Measurements from ENCODE around the gene HILPDA. TPM values are rescaled to one million over a fixed set of nuclear protein-coding genes. Genes with fewer than 3 reads are reported as not detected.

HILPDA gene
- polyA plus RNA-seq, 4 donors, result 1.8 to 19.1 (median 8.8) TPM

- Histone ChIP-seq H3K27ac (ENCODE audit: low read depth in 1 of 3, low read length in 2 of 3) (no peak overlapping the region), H3K36me3 (ENCODE audit: control insufficient read depth in 3 of 3, insufficient read depth in 2 of 3, low read depth in 1 of 3, low read length in 3 of 3) (no peaks in the 10 kb centered on the region), H3K27me3 (ENCODE audit: control insufficient read depth in 3 of 3, insufficient read depth in 3 of 3, low read length in 3 of 3) (no peaks in the 10 kb centered on the region), H3K9me3 (ENCODE audit: control insufficient read depth in 2 of 2, insufficient read depth in 1 of 2, low read depth in 1 of 2, low read length in 1 of 2) (no peaks in the 10 kb centered on the region), H3K4me1 (ENCODE audit: control insufficient read depth in 3 of 3, insufficient read depth in 2 of 3, low read depth in 1 of 3, low read length in 2 of 3) (peaks cover 0 to 7% (median 0%) of the 10 kb centered on the region in 3 donors), H3K4me3 (ENCODE audit: low read depth in 1 of 3, low read length in 3 of 3) (no peak overlapping the region)
- 80 to 94% (median 86%) methylated on average over 3 of the region's 3 CpGs for WGBS, 3 donors
- DNase-seq (no peak), FAIRE-seq (no peak)
These were observed 32.8 kb upstream of the HILPDA start for GRCh38 chr7:128422842-128423241.

- Histone ChIP-seq H3K27ac (ENCODE audit: low read depth in 1 of 3, low read length in 2 of 3) (no peak overlapping the region), H3K4me1 (ENCODE audit: control insufficient read depth in 3 of 3, insufficient read depth in 2 of 3, low read depth in 1 of 3, low read length in 2 of 3) (peaks cover 0 to 7% (median 0%) of the 10 kb centered on the region in 3 donors), H3K9me3 (ENCODE audit: control insufficient read depth in 2 of 2, insufficient read depth in 1 of 2, low read depth in 1 of 2, low read length in 1 of 2) (no peaks in the 10 kb centered on the region), H3K4me3 (ENCODE audit: low read depth in 1 of 3, low read length in 3 of 3) (no peak overlapping the region), H3K27me3 (ENCODE audit: control insufficient read depth in 3 of 3, insufficient read depth in 3 of 3, low read length in 3 of 3) (no peaks in the 10 kb centered on the region), H3K36me3 (ENCODE audit: control insufficient read depth in 3 of 3, insufficient read depth in 2 of 3, low read depth in 1 of 3, low read length in 3 of 3) (no peaks in the 10 kb centered on the region)
- 26 to 59% (median 42%) methylated on average over 1 of the region's 1 CpG for WGBS, 3 donors
- DNase-seq (no peak), FAIRE-seq (no peak)
These were observed 30.9 kb upstream of the HILPDA start for GRCh38 chr7:128424686-128425275.

GRCh38 chr7:128425850-128426249, 29.8 kb upstream of the HILPDA start:
- H3K27ac ChIP-seq (ENCODE audit: low read depth in 1 of 3, low read length in 2 of 3), result no peak overlapping the region
- 27 to 40% (median 35%) methylated on average over 4 of the region's 4 CpGs for WGBS, 3 donors
- H3K36me3 ChIP-seq (ENCODE audit: control insufficient read depth in 3 of 3, insufficient read depth in 2 of 3, low read depth in 1 of 3, low read length in 3 of 3), result no peaks in the 10 kb centered on the region
- H3K9me3 ChIP-seq (ENCODE audit: control insufficient read depth in 2 of 2, insufficient read depth in 1 of 2, low read depth in 1 of 2, low read length in 1 of 2), result no peaks in the 10 kb centered on the region
- no peak for FAIRE-seq
- peak; percentile 62 to 77 for DNase-seq
- H3K4me1 ChIP-seq (ENCODE audit: control insufficient read depth in 3 of 3, insufficient read depth in 2 of 3, low read depth in 1 of 3, low read length in 2 of 3), result peaks cover 0 to 4% (median 0%) of the 10 kb centered on the region in 3 donors
- no peak overlapping the region for H3K4me3 ChIP-seq (ENCODE audit: low read depth in 1 of 3, low read length in 3 of 3)
- no peaks in the 10 kb centered on the region for H3K27me3 ChIP-seq (ENCODE audit: control insufficient read depth in 3 of 3, insufficient read depth in 3 of 3, low read length in 3 of 3)

- Histone ChIP-seq H3K27ac (ENCODE audit: low read depth in 1 of 3, low read length in 2 of 3) (no peak overlapping the region), H3K36me3 (ENCODE audit: control insufficient read depth in 3 of 3, insufficient read depth in 2 of 3, low read depth in 1 of 3, low read length in 3 of 3) (no peaks in the 10 kb centered on the region), H3K4me3 (ENCODE audit: low read depth in 1 of 3, low read length in 3 of 3) (no peak overlapping the region), H3K27me3 (ENCODE audit: control insufficient read depth in 3 of 3, insufficient read depth in 3 of 3, low read length in 3 of 3) (no peaks in the 10 kb centered on the region), H3K4me1 (ENCODE audit: control insufficient read depth in 3 of 3, insufficient read depth in 2 of 3, low read depth in 1 of 3, low read length in 2 of 3) (no peaks in the 10 kb centered on the region), H3K9me3 (ENCODE audit: control insufficient read depth in 2 of 2, insufficient read depth in 1 of 2, low read depth in 1 of 2, low read length in 1 of 2) (no peaks in the 10 kb centered on the region)
- DNase-seq (peak; percentile 64 to 76), FAIRE-seq (no peak)
- 18 to 19% (median 18%) methylated on average over 7 of the region's 7 CpGs for WGBS, 3 donors
These were observed 28.3 kb upstream of the HILPDA start for GRCh38 chr7:128427289-128427891.

GRCh38 chr7:128430207-128430606, 25.5 kb upstream of the HILPDA start:
- WGBS, 3 donors, result 71 to 81% (median 81%) methylated on average over 3 of the region's 3 CpGs
- DNase-seq (no peak), FAIRE-seq (no peak)
- H3K36me3 ChIP-seq (ENCODE audit: control insufficient read depth in 3 of 3, insufficient read depth in 2 of 3, low read depth in 1 of 3, low read length in 3 of 3), result no peaks in the 10 kb centered on the region
- no peaks in the 10 kb centered on the region for H3K9me3 ChIP-seq (ENCODE audit: control insufficient read depth in 2 of 2, insufficient read depth in 1 of 2, low read depth in 1 of 2, low read length in 1 of 2)
- H3K27me3 ChIP-seq (ENCODE audit: control insufficient read depth in 3 of 3, insufficient read depth in 3 of 3, low read length in 3 of 3), result no peaks in the 10 kb centered on the region
- H3K4me1 ChIP-seq (ENCODE audit: control insufficient read depth in 3 of 3, insufficient read depth in 2 of 3, low read depth in 1 of 3, low read length in 2 of 3), result no peaks in the 10 kb centered on the region
- no peak overlapping the region for H3K4me3 ChIP-seq (ENCODE audit: low read depth in 1 of 3, low read length in 3 of 3)
- no peak overlapping the region for H3K27ac ChIP-seq (ENCODE audit: low read depth in 1 of 3, low read length in 2 of 3)

GRCh38 chr7:128431221-128431620, 24.5 kb upstream of the HILPDA start:
- WGBS, 3 donors, result 68 to 87% (median 78%) methylated on average over 6 of the region's 6 CpGs
- no peak for FAIRE-seq
- H3K36me3 ChIP-seq (ENCODE audit: control insufficient read depth in 3 of 3, insufficient read depth in 2 of 3, low read depth in 1 of 3, low read length in 3 of 3), result no peaks in the 10 kb centered on the region

GRCh38 chr7:128431754-128432153, 23.9 kb upstream of the HILPDA start:
- FAIRE-seq, result no peak
- no peak for DNase-seq
- H3K36me3 ChIP-seq (ENCODE audit: control insufficient read depth in 3 of 3, insufficient read depth in 2 of 3, low read depth in 1 of 3, low read length in 3 of 3), result no peaks in the 10 kb centered on the region
- no peaks in the 10 kb centered on the region for H3K4me1 ChIP-seq (ENCODE audit: control insufficient read depth in 3 of 3, insufficient read depth in 2 of 3, low read depth in 1 of 3, low read length in 2 of 3)
- no peaks in the 10 kb centered on the region for H3K9me3 ChIP-seq (ENCODE audit: control insufficient read depth in 2 of 2, insufficient read depth in 1 of 2, low read depth in 1 of 2, low read length in 1 of 2)
- H3K27me3 ChIP-seq (ENCODE audit: control insufficient read depth in 3 of 3, insufficient read depth in 3 of 3, low read length in 3 of 3), result no peaks in the 10 kb centered on the region
- no peak overlapping the region for H3K27ac ChIP-seq (ENCODE audit: low read depth in 1 of 3, low read length in 2 of 3)
- no peak overlapping the region for H3K4me3 ChIP-seq (ENCODE audit: low read depth in 1 of 3, low read length in 3 of 3)
- 79 to 81% (median 81%) methylated on average over 2 of the region's 2 CpGs for WGBS, 3 donors

More at GRCh38 chr7:128431221-128431620, 24.5 kb upstream of the HILPDA start:
- no peak for DNase-seq
- Histone ChIP-seq H3K27ac (ENCODE audit: low read depth in 1 of 3, low read length in 2 of 3) (no peak overlapping the region), H3K4me3 (ENCODE audit: low read depth in 1 of 3, low read length in 3 of 3) (no peak overlapping the region), H3K9me3 (ENCODE audit: control insufficient read depth in 2 of 2, insufficient read depth in 1 of 2, low read depth in 1 of 2, low read length in 1 of 2) (no peaks in the 10 kb centered on the region), H3K27me3 (ENCODE audit: control insufficient read depth in 3 of 3, insufficient read depth in 3 of 3, low read length in 3 of 3) (no peaks in the 10 kb centered on the region), H3K4me1 (ENCODE audit: control insufficient read depth in 3 of 3, insufficient read depth in 2 of 3, low read depth in 1 of 3, low read length in 2 of 3) (no peaks in the 10 kb centered on the region)

- 79 to 81% (median 80%) methylated on average over 4 of the region's 4 CpGs for WGBS, 3 donors
- H3K27ac ChIP-seq (ENCODE audit: low read depth in 1 of 3, low read length in 2 of 3), result no peak overlapping the region
These were observed 21.0 kb upstream of the HILPDA start for GRCh38 chr7:128434413-128435326.

More at GRCh38 chr7:128434413-128435326, 21.0 kb upstream of the HILPDA start:
- Histone ChIP-seq H3K4me1 (ENCODE audit: control insufficient read depth in 3 of 3, insufficient read depth in 2 of 3, low read depth in 1 of 3, low read length in 2 of 3) (no peaks in the 10 kb centered on the region), H3K36me3 (ENCODE audit: control insufficient read depth in 3 of 3, insufficient read depth in 2 of 3, low read depth in 1 of 3, low read length in 3 of 3) (no peaks in the 10 kb centered on the region), H3K27me3 (ENCODE audit: control insufficient read depth in 3 of 3, insufficient read depth in 3 of 3, low read length in 3 of 3) (no peaks in the 10 kb centered on the region), H3K4me3 (ENCODE audit: low read depth in 1 of 3, low read length in 3 of 3) (no peak overlapping the region), H3K9me3 (ENCODE audit: control insufficient read depth in 2 of 2, insufficient read depth in 1 of 2, low read depth in 1 of 2, low read length in 1 of 2) (no peaks in the 10 kb centered on the region)
- no peak for FAIRE-seq
- no peak for DNase-seq
